Hepatic stellate cell (primary cell): ENCODE measurements around the gene IQCM.
"Not testable (repeated sequence)": the region's sequence is repeated elsewhere in the genome, so short reads cannot be mapped to it uniquely, and the experiment has no call there.

Source experiments
- DNase-seq: peaks from one replicate; pipeline ENCODE4 v3.0.0; 2011; ENCODE audit warnings: low spot score

IQCM gene

DNA sequence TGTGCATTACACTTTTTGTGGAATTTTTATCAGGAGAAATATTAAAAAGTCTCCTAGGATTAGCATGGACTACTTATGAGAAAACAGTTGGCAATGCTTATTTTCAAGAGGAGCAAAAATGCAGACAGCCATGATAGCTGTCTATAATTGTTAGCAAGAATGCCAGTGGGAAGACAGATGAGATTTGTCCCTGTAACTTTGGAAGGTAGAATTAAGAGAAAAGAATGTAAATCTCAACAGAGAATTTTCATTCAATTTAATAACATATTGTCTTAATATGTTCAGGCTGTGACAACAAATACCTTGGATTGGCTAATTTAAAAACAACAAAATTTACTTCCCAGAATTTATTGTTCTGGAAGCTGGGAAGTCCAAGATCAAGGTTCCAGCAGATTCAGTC, 349.2 kb downstream of the IQCM start:
- DNase-seq: no peak

DNA sequence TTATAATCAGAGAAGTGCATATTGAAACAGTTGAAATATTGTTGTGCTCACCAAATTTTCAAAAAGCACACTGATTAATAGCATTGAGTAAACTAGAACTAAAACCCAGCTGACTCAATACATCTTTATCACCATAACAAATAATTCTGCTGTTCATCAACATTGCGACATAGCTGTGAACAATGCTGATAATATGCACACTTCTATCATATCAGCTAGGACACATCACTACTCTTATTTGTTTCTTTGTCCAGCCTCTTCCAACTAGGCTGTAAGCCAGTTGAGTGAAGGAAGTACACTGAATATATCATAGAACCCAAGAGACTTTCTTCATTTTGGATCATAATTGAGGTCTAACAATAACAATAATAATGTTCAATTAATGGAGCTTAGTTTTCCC, 349.7 kb downstream of the IQCM start:
- no peak for DNase-seq

DNA sequence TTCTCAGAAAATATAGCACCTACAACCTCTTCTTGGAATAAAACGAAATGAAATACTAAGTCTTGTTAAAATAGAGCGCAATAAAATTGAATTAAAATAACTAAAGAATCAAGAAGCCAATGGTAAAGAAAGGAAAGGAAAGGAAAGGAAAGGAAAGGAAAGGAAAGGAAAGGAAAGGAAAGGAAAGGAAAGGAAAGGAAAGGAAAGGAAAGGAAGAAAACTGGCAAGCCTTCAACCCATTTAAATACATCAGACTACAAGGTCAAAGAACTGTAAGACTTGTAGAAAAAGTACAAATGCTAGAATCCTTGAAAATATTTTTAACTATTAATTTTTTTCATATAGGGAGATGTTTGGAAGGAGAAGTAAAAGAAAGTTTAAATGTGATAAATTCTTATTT, 372.1 kb downstream of the IQCM start:
- no peak for DNase-seq

DNA sequence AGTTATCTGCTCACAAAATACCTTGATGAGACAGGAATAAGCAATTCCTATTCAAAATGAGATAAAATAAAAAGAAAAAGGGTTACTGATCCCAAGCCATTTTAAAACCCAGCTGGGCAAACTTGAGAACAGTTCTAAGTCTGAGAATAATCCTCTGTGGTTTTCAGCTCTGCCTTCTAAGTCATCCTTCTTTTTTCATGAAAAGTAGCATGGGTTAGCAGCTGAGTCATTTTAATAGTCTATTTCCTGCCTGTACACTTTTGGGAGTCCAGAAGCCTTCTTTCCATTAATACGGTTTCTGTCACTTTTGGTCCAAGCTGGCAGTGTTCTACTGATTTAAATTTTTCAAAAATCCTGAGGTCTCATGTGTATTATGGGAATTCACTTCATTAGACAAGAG, 374.3 kb downstream of the IQCM start:
- DNase-seq: peak; percentile 1

DNA sequence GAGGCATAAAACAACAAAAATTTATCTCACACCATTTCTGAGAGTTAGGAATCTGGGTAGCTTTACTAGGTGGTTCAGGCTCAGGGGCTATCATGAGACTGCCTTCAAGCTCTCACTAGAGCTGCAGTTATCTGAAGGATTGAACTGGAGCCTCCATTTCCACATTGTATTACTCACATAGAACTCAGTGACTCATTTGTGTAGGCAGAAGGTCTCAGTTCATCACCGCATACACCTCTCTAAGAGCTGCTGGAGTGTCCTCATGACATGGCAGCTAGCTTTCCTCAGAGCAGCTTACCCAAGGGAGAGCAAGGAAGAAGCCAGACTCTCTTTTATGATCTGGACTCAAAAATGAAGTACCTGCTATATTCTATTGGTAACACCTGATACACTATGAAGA, 389.2 kb downstream of the IQCM start:
- no peak for DNase-seq

DNA sequence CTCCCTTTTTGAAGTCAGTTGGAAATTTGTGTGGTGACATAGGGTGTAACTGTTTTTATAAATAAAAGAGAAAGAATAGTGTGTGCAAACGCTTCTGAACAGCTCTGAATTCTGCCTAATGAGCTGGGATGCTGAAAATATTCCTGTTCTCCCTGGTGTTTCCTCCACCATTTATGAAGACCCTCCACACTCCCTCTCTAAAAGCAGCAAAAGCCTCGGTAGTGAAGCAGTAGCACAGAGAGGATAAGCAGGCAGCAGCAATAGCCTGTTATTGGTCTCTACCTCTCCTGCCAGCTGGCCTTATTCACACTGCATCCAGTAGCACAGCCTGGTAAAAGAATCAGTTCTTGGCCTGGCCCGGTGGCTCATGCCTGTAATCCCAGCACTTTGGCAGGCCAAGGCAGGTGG, 406.1 kb downstream of the IQCM start:
- DNase-seq: no peak

DNA sequence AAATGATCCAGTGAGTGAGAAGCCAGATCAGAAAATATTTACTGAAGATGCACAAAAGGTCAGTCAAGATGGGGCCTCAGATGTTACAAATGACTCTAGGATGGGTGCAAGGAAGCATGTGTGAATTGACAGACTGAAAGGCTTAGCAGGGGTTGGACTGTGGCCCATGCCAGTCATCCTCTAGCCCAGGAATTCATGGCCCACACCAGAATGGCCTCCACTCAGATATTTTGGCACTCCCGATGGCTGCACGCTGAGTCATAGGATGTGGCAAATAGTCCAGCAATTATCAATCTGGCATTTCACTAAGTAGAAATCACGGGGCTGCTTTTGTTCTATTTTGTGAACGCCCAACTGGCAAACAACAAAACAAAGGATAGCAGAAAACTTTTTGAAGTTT, 406.5 kb downstream of the IQCM start:
- DNase-seq: peak; percentile 8

DNA sequence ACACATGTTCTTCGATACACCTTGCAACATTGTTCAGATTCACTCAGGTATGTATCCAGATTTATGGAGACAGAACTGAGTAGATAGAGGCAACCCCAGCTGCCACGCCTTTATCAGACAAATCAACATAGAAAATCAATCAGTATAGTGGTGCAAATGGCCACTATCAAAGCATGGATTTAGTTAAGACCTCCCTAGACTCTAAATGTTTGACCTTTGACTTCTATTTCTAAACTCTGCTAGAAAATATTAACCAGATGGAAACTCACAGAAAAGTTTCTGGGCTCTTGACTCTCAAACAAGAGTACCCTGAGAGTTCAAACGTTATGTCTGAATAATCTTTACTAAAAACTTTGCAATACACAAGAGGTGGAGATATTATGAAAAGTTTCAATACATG, 411.5 kb downstream of the IQCM start:
- DNase-seq: no peak

DNA sequence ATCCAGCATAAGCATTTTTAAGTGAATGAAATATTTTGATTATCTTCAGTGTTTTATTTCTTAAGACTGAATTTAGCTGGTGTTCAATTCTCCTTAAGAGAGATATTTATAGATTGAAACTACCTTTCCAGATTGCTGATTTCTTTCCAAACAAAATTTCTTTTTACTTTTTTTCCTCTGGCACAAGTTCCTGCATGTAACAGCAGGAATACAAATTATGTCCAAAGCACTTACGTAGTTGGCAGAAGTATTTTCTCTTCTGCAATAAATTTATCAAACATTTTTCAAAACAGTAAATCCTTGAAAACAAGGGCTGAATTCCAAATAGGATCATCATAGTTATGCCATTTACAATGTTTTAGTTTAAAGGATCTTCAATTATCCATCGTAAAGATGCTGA, 412.6 kb downstream of the IQCM start:
- no peak for DNase-seq

DNA sequence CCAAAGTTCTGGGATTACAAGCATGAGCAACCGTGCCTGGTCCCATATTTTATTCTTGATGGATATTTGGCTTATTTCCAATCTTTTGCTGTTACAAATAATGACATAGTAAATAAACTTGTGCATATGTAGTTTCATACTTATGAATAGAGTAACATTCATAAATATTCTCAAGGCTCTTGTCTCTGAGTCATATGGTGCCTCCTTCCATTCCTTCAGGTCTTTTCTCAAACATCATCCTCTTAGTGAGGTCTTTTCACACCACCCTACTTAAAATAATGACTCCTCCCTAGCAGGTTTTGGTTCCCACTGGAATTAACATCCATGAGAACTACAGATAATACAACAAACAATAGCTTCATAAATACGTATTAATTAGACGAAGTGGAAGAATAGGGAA, 416.6 kb downstream of the IQCM start:
- no peak for DNase-seq

DNA sequence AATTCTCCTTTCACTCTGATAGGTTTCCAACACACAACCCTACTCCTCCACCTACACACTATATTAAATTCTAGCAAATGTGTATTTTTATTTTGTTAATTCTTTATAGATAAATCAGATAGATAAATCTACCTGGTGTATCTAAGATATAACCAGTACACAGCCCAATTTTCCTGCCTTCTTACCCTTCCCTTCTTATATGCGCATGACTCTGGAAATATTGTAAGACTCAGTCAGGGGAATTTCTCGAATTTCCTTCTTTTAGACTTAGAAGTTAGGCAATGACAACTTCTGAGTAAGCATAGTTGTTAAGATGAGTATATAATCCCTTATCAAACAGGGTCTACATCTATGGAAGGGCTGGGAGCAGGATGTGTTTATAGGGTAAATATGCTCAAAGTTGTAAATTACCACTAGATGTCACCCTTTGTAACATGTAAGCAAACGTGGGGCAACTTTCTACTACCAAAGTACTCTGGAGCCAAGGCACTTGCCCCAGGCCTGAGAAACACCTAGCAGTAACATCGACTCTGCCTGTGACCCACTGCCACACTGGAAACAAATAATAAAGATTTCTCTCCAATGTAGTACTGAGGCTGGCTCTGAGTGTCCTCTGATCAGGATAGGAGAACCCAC, 444.7 kb downstream of the IQCM start:
- peak; percentile 12 for DNase-seq

DNA sequence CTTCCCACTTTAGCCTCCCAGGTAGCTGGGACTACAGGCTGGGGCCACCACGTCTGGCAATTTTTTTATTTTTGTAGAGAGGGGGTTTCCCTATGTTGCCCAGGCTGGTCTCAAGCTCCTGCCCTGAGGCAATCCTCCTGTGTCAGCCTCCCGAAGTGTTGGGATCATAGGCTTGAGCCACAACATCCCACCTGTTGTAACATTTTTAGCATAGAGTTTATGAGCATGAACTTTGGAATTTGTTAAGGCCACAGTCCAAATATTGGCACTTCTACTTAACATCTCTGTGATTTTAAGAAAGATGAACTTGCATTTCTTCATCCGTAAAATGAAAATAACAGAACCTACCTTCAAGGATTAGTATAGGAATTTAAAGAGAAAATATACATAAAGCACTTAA, 445.6 kb downstream of the IQCM start:
- no peak for DNase-seq

DNA sequence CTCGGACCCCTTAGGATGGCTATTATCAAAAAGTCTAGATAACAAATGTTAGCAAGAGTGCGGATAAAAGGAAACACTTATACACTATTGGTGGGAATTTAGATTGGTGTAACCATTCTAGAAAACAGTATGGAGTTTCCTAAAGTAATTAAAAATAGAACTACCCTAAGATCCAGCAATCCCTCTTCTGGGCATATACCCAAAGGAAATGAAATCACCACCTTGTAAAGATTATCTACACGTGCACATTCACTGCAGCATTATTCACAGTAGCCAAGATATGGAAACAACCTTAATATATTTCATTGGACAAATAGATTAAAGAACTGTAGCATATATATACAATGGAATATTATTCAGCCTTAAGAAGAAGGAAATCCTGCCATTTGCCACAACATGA, 462.4 kb downstream of the IQCM start:
- DNase-seq: no peak

DNA sequence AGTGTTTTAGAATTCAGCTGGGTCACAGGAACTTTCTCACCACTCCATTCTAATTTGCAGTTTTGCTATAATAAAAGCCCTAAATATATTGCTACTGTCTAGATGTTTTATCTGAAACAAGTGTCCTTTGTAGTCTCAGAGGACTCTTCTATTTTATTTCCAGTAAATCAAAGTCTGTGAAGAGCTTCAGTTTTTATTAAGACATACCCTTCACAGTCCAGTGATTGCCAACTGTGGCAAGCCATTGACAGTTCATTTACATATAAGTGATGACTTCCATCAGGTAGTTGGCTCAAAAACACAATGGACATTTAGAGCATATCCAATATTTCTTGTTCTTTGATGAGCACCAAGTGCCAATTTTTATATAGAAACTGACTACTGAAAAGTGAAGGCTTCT, 466.1 kb downstream of the IQCM start:
- no peak for DNase-seq

DNA sequence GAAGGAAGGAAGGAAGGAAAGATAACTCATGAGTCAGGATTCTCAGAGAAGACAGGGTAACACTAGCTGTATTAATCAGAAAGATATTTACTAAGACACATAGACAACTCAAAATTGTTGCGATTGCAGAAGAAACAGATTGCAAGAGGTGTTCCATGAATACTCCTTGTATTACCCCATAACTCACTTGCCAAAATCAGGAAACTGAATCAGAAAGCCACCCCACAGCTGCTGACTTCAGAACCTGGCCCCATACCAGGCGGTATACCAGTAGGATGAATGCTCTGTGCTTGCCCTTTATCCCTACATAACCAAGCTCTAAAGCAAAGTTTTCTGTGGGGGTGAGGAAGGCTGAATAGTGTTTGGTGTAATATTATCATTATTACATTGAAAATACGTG, 468.5 kb downstream of the IQCM start:
- no peak for DNase-seq

DNA sequence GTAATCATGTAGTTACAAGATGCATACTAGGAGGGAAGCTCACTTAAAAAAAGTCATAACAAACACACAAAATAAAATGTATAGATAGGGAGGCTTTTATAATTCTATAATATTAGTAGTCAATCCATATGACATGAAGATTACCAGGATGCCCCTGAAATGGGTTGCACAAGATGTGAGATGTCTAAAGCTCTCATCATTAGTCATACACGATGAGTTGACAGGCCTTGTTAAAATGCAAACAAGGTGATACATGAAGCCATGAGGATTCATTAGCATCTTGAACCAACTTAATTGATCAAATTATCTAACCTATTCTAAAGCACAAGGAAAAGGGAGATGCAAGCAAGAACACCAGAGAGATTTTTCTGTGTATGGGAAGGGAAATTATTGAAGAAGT, 470.2 kb downstream of the IQCM start:
- DNase-seq: no peak

DNA sequence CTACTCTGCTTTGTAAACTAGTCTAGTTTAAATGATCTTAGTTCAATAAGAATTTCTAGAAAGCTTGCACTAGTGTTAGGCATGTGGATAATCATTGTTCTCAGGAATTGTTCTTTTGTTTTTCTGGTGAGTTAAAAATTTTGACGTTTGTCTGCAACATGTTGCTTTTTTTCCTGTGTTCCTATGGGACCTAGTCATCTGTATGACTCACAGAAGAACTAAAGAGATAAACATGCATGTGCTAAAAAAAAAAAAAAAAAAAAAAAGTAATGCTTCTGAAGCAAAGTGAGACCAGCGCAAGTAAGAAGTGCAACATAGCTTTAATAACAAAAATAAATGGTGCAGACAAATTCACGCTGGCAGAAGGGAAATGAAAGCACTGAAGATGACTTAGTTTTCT, 471.2 kb downstream of the IQCM start:
- peak; percentile 4 for DNase-seq

DNA sequence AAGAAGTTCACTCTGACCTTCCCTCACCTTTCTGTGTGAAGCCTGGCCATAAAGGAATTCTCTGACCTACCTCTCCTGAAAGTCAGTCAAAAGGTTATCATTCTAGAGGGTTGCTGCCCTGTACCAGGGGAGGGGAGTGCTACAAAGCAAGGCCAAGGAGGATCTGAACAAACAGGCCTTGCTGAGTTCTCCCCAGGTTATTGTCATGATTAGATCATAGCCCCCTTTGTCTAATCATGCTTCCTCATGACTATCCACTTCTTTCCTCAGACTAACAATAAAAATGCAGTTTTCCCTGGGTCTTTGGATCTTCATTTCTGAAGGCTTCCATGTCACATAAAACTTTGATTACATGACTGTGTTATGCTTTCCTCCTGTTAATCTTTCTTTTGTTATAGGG, 472.0 kb downstream of the IQCM start:
- DNase-seq: no peak

DNA sequence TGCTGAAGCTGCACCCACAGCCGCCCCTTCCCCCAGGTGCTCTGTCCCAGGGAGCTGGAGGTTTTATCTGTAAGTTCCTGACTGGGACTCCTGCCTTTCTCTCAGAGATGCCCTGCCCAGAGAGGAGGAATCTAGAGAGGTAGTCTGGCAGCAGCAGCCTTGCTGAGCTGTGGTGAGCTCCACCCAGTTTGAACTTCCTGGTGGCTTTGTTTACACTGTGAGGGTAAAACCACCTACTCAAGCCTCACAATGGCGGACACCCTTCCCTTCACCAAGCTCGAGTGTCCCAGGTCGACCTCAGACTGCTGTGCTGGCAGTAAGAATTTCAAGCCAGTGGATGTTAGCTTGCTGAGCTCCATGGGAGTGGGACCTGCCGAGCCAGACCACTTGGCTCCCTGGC, 474.5 kb downstream of the IQCM start:
- not testable (repeated sequence) for DNase-seq

DNA sequence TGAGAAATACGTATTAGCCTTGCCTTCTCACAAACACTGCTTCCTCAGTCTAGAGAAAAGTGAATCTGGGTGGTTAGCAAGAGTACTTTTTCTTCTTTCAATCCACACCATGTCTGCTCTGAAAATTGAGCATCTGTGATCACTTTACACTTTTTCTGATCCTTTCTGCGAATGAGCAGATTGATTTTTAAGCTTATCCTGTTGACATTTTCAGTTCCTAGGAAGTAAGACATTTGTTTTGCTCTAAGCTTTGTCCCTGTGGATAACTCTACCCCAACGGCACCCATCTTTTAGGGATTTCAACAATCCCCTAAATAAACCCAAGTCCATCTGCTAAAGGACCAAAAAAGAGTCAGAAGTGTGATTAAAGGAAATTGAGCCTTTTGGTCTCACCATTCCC, 487.5 kb downstream of the IQCM start:
- no peak for DNase-seq

DNA sequence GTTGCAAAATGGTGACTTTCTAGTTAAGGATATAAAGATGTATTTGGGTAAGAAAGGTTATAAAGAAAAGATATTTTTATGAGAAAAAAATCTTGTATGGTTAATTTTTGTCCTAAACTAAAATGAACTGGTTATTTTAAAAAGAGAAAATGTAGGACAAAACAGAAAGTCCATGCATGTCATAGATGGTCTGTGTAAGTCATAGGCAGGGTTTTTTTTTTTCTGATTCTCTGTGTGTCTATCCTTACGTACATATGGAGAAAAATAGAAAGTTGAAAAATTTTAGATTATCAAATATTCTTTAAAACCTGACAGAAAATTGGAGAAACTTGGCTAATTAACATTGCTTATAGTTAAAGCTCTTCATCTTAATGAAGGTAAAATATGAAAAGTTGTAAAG, 493.4 kb downstream of the IQCM start:
- no peak for DNase-seq

DNA sequence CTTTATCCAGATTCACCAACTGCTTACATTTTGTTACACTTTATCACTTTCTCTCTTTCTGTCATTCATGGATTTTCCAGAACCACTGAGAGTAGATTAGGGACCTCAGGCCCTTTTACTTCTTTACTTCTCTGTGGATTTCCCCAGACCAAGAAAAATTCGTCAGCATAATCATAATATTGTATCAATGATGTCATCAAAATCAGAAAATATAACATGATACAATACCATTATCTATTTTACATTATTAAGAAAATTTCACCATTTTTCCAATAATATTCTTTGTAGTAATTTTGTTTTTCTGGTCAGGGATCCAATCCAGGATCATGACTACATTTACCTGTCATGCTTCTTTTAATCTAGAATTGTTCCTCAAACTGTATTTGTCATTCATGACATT, 494.2 kb downstream of the IQCM start:
- no peak for DNase-seq

DNA sequence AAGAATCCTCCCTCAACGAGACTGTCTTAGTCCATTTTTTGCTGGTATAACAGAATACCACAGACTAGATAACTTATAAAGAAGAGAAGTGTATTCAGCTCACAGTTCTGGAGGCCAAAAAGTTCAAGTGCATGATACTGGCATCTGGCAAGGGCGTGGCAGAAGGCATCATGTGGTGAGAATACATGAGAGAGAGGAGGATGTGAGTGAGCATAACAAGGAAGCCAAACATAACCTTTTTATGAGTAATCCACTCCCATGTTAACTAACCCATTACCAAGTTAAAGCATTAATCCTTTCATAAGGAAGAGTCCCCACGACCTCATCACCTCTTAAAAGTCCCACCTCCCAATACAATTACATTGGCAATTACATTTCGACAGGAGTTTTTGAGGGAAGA, 504.6 kb downstream of the IQCM start:
- DNase-seq: no peak

DNA sequence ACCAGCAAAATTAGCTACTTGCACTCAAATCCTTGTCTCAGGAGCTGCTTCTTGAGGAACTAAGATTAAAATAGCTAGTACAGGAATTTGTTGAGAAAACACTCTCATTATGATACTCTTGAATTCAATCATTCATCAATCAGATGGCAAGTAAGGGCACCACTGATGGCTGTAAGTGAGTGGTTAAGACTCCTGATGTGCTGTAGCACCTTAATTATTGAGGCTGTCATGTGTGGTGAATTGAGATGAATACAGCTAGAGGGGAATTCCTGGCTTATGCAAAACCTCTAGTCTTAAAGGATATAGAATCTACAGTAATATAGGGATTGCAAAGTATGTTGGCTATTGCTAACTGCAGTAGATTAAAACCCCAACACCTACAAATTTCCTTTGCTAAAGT, 509.1 kb downstream of the IQCM start:
- DNase-seq: no peak
